C4-2B (cell line): ENCODE data around the gene KLHL33.

Source experiments
- ZFX ChIP-seq: fragments of 450-650 bp; IDR thresholded peaks from 2 replicates; pipeline ENCODE4 v1.6.1; 2017
- TF ChIP-seq, protein P1 (sequence below): fragments of 450-650 bp; conservative IDR thresholded peaks from 2 replicates; pipeline ENCODE4 v1.5.1; 2017; ENCODE audit warnings: mild to moderate bottlenecking

DNA sequence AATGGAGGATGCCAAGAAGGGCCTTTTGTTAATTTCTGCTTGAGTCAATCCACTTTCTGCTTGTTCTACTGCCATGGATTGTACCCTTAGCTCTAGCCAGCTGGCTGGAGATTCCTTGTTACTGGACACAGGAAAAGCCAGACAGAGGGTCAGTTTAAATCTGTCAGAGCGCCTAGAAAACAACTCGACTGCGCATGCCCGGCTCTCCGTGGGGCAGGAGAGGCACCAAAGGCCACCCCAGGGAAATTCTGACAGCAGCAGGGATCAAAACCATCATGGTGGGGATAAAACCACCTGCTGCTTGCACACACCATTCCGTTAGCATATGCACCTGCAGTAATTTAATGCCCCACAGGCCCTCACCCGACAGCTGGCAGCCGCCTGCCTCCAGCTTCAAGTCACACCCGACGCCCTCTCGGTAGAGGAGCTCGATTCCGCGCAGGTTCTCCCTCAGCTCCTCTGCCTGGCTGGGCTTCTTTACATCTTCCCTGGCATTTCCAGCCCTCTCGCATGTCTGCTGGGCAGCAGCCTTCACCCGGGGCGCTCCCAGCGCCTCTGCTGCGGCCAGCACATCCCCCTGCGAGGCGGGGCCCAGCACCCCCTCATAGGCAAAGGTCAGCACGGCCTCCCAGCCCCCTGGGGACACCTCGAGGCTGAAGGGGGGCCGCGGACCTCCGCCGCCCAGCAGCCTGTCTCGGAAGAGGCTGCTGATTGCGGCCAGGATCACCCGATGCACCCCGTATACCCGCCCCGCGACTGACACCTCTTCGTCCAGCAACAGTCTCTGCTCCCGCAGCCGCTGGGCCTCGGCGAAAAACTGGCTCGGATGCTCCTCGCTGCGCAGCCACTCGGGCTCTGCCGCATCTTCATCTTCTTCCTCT lies 1.0 kb downstream of the KLHL33 start:
- TF ChIP-seq, protein P1, sequence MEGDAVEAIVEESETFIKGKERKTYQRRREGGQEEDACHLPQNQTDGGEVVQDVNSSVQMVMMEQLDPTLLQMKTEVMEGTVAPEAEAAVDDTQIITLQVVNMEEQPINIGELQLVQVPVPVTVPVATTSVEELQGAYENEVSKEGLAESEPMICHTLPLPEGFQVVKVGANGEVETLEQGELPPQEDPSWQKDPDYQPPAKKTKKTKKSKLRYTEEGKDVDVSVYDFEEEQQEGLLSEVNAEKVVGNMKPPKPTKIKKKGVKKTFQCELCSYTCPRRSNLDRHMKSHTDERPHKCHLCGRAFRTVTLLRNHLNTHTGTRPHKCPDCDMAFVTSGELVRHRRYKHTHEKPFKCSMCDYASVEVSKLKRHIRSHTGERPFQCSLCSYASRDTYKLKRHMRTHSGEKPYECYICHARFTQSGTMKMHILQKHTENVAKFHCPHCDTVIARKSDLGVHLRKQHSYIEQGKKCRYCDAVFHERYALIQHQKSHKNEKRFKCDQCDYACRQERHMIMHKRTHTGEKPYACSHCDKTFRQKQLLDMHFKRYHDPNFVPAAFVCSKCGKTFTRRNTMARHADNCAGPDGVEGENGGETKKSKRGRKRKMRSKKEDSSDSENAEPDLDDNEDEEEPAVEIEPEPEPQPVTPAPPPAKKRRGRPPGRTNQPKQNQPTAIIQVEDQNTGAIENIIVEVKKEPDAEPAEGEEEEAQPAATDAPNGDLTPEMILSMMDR: no peak
- no peak for TF ChIP-seq ZFX
